ENCODE results near the gene PATJ. TPM values are rescaled to one million over a fixed set of nuclear protein-coding genes. Genes with fewer than 3 reads are reported as not detected.

PATJ gene
- total and polyA plus RNA-seq, 4 donors = 8.0 to 47.1 (median 24.3) TPM

DNA sequence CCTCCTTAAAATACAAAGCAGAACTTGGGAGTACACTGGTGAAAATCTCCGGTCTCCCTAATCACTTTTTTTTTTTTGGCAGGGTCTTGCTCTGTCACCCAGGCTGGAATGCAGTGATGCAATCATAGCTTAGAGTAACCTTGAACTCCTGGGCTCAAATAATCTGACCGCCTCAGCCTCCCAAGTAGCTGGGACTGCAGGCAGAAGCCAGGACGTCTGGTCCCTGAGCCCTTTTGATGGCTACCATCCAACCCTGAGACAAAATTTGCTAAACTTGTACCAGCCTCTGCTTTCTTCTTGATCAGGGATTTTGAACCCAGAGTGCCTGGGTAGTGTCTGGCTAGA is 456.5 kb downstream of the PATJ start:
- Histone ChIP-seq H3K36me3 (ENCODE audit: control insufficient read depth in 1 of 2, insufficient read depth in 2 of 2, low read length in 1 of 2) (no peaks in the 10 kb centered on the region), H3K4me1 (ENCODE audit: control insufficient read depth in 1 of 2, insufficient read depth in 2 of 2, low read length in 2 of 2) (no peaks in the 10 kb centered on the region), H3K9me3 (ENCODE audit: control insufficient read depth, low read length) (no peaks in the 10 kb centered on the region), H3K27me3 (ENCODE audit: control insufficient read depth in 1 of 2, insufficient read depth in 2 of 2, low read length in 1 of 2) (no peaks in the 10 kb centered on the region), H3K27ac (ENCODE audit: low read depth in 1 of 2, low read length in 2 of 2) (no peak overlapping the region), H3K4me3 (ENCODE audit: low read length in 2 of 2) (no peak overlapping the region)
- intact Hi-C loops (cut with DNase I) = no loop called here
- WGBS, 2 donors = 2 to 4% methylated on average over 3 of the region's 3 CpGs
- DNase-seq (no peak), ATAC-seq (ENCODE audit: low FRiP score) (no peak)

DNA sequence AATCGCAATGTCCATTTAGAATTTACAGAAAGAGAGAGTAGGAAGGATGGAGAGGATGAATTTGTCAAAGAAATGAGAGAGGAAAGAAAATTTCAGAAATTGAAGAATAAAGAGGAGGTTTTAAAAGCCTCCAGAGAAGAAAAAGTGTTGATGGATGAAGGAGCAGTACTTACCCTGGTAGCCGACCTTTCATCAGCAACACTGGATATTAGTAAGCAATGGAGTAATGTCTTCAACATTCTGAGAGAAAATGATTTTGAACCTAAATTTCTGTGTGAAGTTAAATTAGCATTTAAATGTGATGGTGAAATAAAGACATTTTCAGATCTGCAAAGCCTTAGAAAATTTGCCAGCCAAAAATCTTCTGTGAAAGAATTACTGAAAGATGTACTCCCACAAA is 464.9 kb downstream of the PATJ start:
- Histone ChIP-seq H3K9me3 (ENCODE audit: control insufficient read depth, low read length) (peaks cover 4% of the 10 kb centered on the region), H3K27me3 (ENCODE audit: control insufficient read depth in 1 of 2, insufficient read depth in 2 of 2, low read length in 1 of 2) (no peaks in the 10 kb centered on the region), H3K27ac (ENCODE audit: low read depth in 1 of 2, low read length in 2 of 2) (no peak overlapping the region), H3K36me3 (ENCODE audit: control insufficient read depth in 1 of 2, insufficient read depth in 2 of 2, low read length in 1 of 2) (no peaks in the 10 kb centered on the region), H3K4me1 (ENCODE audit: control insufficient read depth in 1 of 2, insufficient read depth in 2 of 2, low read length in 2 of 2) (no peaks in the 10 kb centered on the region), H3K4me3 (ENCODE audit: low read length in 2 of 2) (no peak overlapping the region)
- ATAC-seq (ENCODE audit: low FRiP score) (no peak), DNase-seq (no peak)
- intact Hi-C loops (cut with DNase I) = no loop called here
- 92 to 96% methylated on average over 2 of the region's 2 CpGs for WGBS, 2 donors

DNA sequence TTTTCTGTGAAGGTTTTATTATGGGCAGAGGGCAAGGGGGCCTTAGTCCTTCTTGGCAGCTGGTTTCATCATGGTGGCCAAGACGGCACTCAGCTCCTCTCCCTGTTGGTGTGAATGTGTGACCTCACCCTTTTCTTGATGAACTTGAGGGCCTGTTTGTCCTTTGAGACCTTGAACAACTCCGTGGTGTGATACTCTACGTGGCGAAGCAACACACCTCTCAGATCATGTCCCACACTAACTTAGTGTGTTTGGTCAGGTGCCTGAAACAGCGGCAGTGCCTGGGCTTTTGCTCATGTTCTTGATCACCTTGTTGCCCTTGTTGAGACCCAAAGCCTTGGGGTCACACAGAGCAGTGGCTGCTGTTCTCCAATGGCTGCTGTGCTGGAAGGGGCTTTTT is 465.8 kb downstream of the PATJ start:
- intact Hi-C loops (cut with DNase I) = no loop called here
- H3K36me3 ChIP-seq (ENCODE audit: control insufficient read depth in 1 of 2, insufficient read depth in 2 of 2, low read length in 1 of 2) = no peaks in the 10 kb centered on the region
- no peaks in the 10 kb centered on the region for H3K4me1 ChIP-seq (ENCODE audit: control insufficient read depth in 1 of 2, insufficient read depth in 2 of 2, low read length in 2 of 2)
- no peak overlapping the region for H3K27ac ChIP-seq (ENCODE audit: low read depth in 1 of 2, low read length in 2 of 2)
- H3K4me3 ChIP-seq (ENCODE audit: low read length in 2 of 2) = no peak overlapping the region
- WGBS, 2 donors = 93 to 95% methylated on average over 5 of the region's 5 CpGs
- H3K27me3 ChIP-seq (ENCODE audit: control insufficient read depth in 1 of 2, insufficient read depth in 2 of 2, low read length in 1 of 2) = no peaks in the 10 kb centered on the region
- ATAC-seq (ENCODE audit: low FRiP score) (no peak), DNase-seq (no peak)
- peaks cover 6% of the 10 kb centered on the region for H3K9me3 ChIP-seq (ENCODE audit: control insufficient read depth, low read length)

DNA sequence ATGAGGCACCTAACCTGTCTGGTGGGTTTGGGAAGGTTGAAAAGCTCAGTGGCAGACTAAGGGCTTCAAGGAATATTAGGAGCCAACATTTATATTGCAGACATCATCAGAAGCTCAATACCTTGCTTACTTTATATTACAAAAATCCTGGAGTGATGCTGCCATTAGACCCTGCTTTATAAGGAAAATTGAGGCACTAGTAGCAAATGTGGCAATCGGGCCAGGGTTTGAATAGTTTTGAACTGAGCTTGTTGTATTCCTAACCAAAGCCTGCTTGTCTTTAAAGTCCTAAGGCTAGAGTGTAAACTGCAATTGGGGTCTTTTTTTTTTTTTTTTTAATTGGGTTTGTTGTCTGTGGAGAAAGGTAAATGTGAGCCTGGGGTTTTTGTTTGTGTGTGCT is 466.7 kb downstream of the PATJ start:
- no peaks in the 10 kb centered on the region for H3K4me1 ChIP-seq (ENCODE audit: control insufficient read depth in 1 of 2, insufficient read depth in 2 of 2, low read length in 2 of 2)
- H3K4me3 ChIP-seq (ENCODE audit: low read length in 2 of 2) = no peak overlapping the region
- intact Hi-C loops (cut with DNase I) = no loop called here
- ATAC-seq (ENCODE audit: low FRiP score) (no peak), DNase-seq (no peak)
- H3K36me3 ChIP-seq (ENCODE audit: control insufficient read depth in 1 of 2, insufficient read depth in 2 of 2, low read length in 1 of 2) = no peaks in the 10 kb centered on the region
- no peaks in the 10 kb centered on the region for H3K27me3 ChIP-seq (ENCODE audit: control insufficient read depth in 1 of 2, insufficient read depth in 2 of 2, low read length in 1 of 2)
- 1 to 32% methylated on average over 1 of the region's 1 CpG for WGBS, 2 donors
- H3K9me3 ChIP-seq (ENCODE audit: control insufficient read depth, low read length) = peaks cover 7% of the 10 kb centered on the region
- H3K27ac ChIP-seq (ENCODE audit: low read depth in 1 of 2, low read length in 2 of 2) = no peak overlapping the region

DNA sequence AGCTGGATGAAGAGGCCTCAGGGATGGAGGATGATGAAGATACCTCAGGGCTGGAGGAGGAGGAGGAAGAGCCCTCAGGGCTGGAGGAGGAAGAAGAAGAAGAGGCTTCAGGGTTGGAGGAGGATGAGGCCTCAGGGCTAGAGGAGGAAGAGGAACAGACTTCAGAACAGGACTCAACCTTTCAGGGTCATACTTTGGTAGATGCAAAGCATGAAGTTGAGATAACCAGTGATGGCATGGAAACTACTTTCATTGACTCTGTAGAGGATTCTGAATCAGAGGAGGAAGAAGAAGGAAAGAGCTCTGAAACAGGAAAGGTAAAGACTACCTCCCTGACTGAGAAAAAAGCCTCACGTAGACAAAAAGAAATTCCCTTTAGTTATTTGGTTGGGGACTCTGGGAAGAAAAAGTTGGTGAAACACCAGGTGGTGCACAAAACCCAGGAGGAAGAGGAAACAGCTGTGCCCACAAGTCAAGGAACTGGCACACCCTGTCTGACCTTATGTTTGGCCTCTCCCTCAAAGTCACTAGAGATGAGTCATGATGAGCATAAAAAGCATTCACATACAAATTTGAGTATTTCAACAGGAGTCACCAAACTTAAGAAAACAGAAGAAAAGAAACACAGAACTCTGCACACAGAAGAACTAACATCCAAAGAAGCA is 467.8 kb downstream of the PATJ start:
- DNase-seq (no peak), ATAC-seq (ENCODE audit: low FRiP score) (no peak)
- 95 to 96% methylated on average over 1 of the region's 1 CpG for WGBS, 2 donors
- no peaks in the 10 kb centered on the region for H3K36me3 ChIP-seq (ENCODE audit: control insufficient read depth in 1 of 2, insufficient read depth in 2 of 2, low read length in 1 of 2)
- no peaks in the 10 kb centered on the region for H3K27me3 ChIP-seq (ENCODE audit: control insufficient read depth in 1 of 2, insufficient read depth in 2 of 2, low read length in 1 of 2)
- H3K4me1 ChIP-seq (ENCODE audit: control insufficient read depth in 1 of 2, insufficient read depth in 2 of 2, low read length in 2 of 2) = no peaks in the 10 kb centered on the region
- peaks cover 5% of the 10 kb centered on the region for H3K9me3 ChIP-seq (ENCODE audit: control insufficient read depth, low read length)
- H3K27ac ChIP-seq (ENCODE audit: low read depth in 1 of 2, low read length in 2 of 2) = no peak overlapping the region
- intact Hi-C loops (cut with DNase I) = no loop called here
- no peak overlapping the region for H3K4me3 ChIP-seq (ENCODE audit: low read length in 2 of 2)

DNA sequence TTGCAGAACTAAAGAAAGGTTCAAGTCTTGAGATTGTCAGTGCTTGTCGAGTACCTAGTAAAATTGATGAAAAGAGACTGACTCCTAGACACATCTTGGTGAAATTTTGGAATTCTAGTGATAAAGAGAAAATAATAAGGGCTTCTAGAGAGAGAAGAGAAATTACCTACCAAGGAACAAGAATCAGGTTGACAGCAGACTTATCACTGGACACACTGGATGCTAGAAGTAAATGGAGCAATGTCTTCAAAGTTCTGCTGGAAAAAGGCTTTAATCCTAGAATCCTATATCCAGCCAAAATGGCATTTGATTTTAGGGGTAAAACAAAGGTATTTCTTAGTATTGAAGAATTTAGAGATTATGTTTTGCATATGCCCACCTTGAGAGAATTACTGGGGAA is 468.7 kb downstream of the PATJ start:
- 90 to 94% methylated on average over 1 of the region's 1 CpG for WGBS, 2 donors
- no peak for DNase-seq
- no peak for ATAC-seq (ENCODE audit: low FRiP score)
- Histone ChIP-seq H3K4me3 (ENCODE audit: low read length in 2 of 2) (no peak overlapping the region), H3K27ac (ENCODE audit: low read depth in 1 of 2, low read length in 2 of 2) (no peak overlapping the region), H3K27me3 (ENCODE audit: control insufficient read depth in 1 of 2, insufficient read depth in 2 of 2, low read length in 1 of 2) (no peaks in the 10 kb centered on the region), H3K36me3 (ENCODE audit: control insufficient read depth in 1 of 2, insufficient read depth in 2 of 2, low read length in 1 of 2) (no peaks in the 10 kb centered on the region), H3K4me1 (ENCODE audit: control insufficient read depth in 1 of 2, insufficient read depth in 2 of 2, low read length in 2 of 2) (no peaks in the 10 kb centered on the region), H3K9me3 (ENCODE audit: control insufficient read depth, low read length) (peaks cover 5% of the 10 kb centered on the region)
- intact Hi-C loops (cut with DNase I) = no loop called here

DNA sequence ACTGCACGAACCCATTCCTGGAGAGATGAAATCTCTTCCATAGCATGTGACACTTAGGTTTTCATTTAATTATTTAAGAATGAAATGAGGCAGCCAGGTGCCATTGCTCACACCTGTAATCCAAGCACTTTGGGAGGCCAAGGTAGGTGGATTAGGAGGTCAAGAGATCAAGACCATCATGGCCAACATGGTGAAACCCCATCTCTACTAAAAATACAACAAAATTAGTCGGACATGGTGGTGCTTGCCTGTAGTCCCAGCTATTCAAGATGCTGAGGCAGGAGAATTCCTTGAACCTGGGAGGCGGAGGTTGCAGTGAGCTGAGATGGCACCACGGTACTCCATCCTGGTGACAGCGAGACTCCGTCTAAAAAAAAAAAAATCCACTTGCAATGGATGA is 470.1 kb downstream of the PATJ start:
- ATAC-seq (ENCODE audit: low FRiP score) (no peak), DNase-seq (no peak)
- no peak overlapping the region for H3K4me3 ChIP-seq (ENCODE audit: low read length in 2 of 2)
- peaks cover 5% of the 10 kb centered on the region for H3K9me3 ChIP-seq (ENCODE audit: control insufficient read depth, low read length)
- no peaks in the 10 kb centered on the region for H3K36me3 ChIP-seq (ENCODE audit: control insufficient read depth in 1 of 2, insufficient read depth in 2 of 2, low read length in 1 of 2)
- intact Hi-C loops (cut with DNase I) = no loop called here
- no peak overlapping the region for H3K27ac ChIP-seq (ENCODE audit: low read depth in 1 of 2, low read length in 2 of 2)
- WGBS, 2 donors = 80 to 92% methylated on average over 6 of the region's 6 CpGs
- no peaks in the 10 kb centered on the region for H3K27me3 ChIP-seq (ENCODE audit: control insufficient read depth in 1 of 2, insufficient read depth in 2 of 2, low read length in 1 of 2)
- no peaks in the 10 kb centered on the region for H3K4me1 ChIP-seq (ENCODE audit: control insufficient read depth in 1 of 2, insufficient read depth in 2 of 2, low read length in 2 of 2)

DNA sequence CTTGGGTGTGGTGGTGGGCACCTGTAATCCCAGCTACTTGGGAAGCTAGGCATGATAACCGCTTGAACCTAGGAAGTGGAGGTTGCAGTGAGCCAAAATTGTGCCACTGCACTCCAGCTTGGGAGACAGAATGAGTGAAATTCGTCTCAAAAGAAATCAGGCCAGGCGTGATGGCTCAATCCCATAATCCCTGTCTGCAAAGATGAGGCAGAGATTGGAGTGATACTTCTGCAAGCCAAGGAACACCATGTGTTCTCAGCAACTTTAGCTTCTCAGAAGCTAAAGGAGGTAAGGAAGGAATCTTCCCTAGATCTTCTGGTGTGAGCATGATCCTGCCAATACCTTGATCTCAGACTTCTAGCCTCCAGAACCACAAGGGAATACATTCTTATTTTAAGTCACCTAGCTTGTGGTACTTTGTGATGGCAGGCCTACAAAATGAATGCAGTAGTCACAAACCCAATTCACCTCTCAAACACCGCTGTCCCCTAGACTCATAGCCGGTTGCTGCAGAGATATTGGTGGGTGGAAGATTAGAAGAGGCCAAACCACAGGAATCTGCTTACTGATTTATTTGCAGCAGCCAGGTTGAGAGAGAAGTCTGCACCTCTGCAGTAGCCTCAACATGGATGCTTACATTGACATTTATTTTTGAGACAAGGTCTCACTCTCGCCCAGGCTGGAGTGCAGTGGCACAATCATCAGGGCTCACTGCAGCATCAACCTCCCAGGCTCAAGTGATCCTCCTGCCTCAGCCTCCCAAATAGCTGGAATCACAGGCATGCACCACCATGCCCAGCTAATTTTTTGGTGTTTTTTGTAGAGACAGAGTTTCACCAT is 471.0 kb downstream of the PATJ start:
- H3K27me3 ChIP-seq (ENCODE audit: control insufficient read depth in 1 of 2, insufficient read depth in 2 of 2, low read length in 1 of 2) = no peaks in the 10 kb centered on the region
- 60 to 86% methylated on average over 6 of the region's 6 CpGs for WGBS, 2 donors
- ATAC-seq (ENCODE audit: low FRiP score) (no peak), DNase-seq (no peak)
- H3K36me3 ChIP-seq (ENCODE audit: control insufficient read depth in 1 of 2, insufficient read depth in 2 of 2, low read length in 1 of 2) = no peaks in the 10 kb centered on the region
- peaks cover 5% of the 10 kb centered on the region for H3K9me3 ChIP-seq (ENCODE audit: control insufficient read depth, low read length)
- H3K4me1 ChIP-seq (ENCODE audit: control insufficient read depth in 1 of 2, insufficient read depth in 2 of 2, low read length in 2 of 2) = no peaks in the 10 kb centered on the region
- intact Hi-C loops (cut with DNase I) = no loop called here
- H3K27ac ChIP-seq (ENCODE audit: low read depth in 1 of 2, low read length in 2 of 2) = no peak overlapping the region
- no peak overlapping the region for H3K4me3 ChIP-seq (ENCODE audit: low read length in 2 of 2)

DNA sequence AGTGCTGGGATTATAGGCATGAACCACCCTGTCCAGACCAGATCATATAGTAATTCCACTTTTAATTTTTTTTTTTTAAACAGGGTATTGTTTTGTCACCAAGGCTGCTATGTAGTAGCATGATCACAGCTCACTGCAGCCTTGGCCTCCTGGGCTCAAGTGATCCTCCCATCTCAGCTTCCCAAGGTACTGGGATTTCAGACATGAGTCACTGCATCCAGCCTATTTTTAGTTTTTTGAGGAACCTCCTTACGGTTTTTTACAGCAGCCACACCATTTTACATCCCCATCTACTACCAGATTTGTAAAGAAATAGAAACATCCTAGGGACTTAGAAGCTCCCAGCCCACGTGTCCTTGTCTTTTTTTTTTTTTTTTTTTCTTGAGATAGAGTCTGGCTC is 476.3 kb downstream of the PATJ start:
- H3K27ac ChIP-seq (ENCODE audit: low read depth in 1 of 2, low read length in 2 of 2) = no peak overlapping the region
- no peak overlapping the region for H3K4me3 ChIP-seq (ENCODE audit: low read length in 2 of 2)
- no peaks in the 10 kb centered on the region for H3K9me3 ChIP-seq (ENCODE audit: control insufficient read depth, low read length)
- no peaks in the 10 kb centered on the region for H3K4me1 ChIP-seq (ENCODE audit: control insufficient read depth in 1 of 2, insufficient read depth in 2 of 2, low read length in 2 of 2)
- DNase-seq (no peak), ATAC-seq (ENCODE audit: low FRiP score) (no peak)
- 55 to 63% methylated on average over 2 of the region's 2 CpGs for WGBS, 2 donors
- H3K27me3 ChIP-seq (ENCODE audit: control insufficient read depth in 1 of 2, insufficient read depth in 2 of 2, low read length in 1 of 2) = no peaks in the 10 kb centered on the region
- intact Hi-C loops (cut with DNase I) = no loop called here
- no peaks in the 10 kb centered on the region for H3K36me3 ChIP-seq (ENCODE audit: control insufficient read depth in 1 of 2, insufficient read depth in 2 of 2, low read length in 1 of 2)

All from aorta (tissue), 5 donors.